OCI-LY7 (cell line): ENCODE data around the gene BCAN.

Source experiments
- CTCF ChIP-seq: fragments of 200-600 bp; sonication (generic); conservative IDR thresholded peaks from 2 replicates; pipeline ENCODE4 v1.5.1; 2014; ENCODE audit warnings: mild to moderate bottlenecking, antibody characterized with exemption, low read length, moderate library complexity, mixed read lengths
- EZH2phosphoT487 ChIP-seq: fragments of 200-600 bp; sonication (generic); IDR thresholded peaks from 2 replicates; pipeline ENCODE4 v1.6.1; 2018; ENCODE audit warnings: low read depth, borderline replicate concordance, mild to moderate bottlenecking, mixed run types, antibody characterized with exemption, low read length, moderate library complexity, mixed read lengths

GRCh38 chr1:156705321-156705917, 63.5 kb downstream of the BCAN start, which contains the start of gene CRABP2:
- TF ChIP-seq CTCF: no peak
- TF ChIP-seq EZH2phosphoT487: no peak
